ENCODE measurements around the gene CDC42EP2.

The CDC42EP2 gene

GRCh38 chr11:65362966-65363365 lies 48.3 kb downstream of the CDC42EP2 start:
- DNase-seq (ENCODE audit: low read depth, low spot score): no peak
- Histone ChIP-seq H3K4me3 (no peak overlapping the region), H3K27ac (no peak overlapping the region), H3K9me3 (ENCODE audit: low read depth, low read length) (no peaks in the 10 kb centered on the region), H3K36me3 (ENCODE audit: insufficient read depth, low read length) (no peaks in the 10 kb centered on the region), H3K9ac (ENCODE audit: insufficient read length) (no peak overlapping the region)
- TF ChIP-seq POLR2AphosphoS5 (IDR thresholded peaks at IDR 0.05; ENCODE audit: borderline replicate concordance, low read depth, low read length): no peak
- TF ChIP-seq EZH2 (IDR thresholded peaks at IDR 0.05): no peak
- no peak for TF ChIP-seq FOXP2 (optimal IDR thresholded peaks at IDR 0.05; ENCODE audit: control extremely low read depth, extremely low read length, insufficient read depth)

- no peak for TF ChIP-seq POLR2AphosphoS5 (IDR thresholded peaks at IDR 0.05; ENCODE audit: borderline replicate concordance, low read depth, low read length)
- Histone ChIP-seq H3K27ac (no peak overlapping the region), H3K36me3 (ENCODE audit: insufficient read depth, low read length) (no peaks in the 10 kb centered on the region), H3K9ac (ENCODE audit: insufficient read length) (no peak overlapping the region), H3K4me3 (no peak overlapping the region), H3K9me3 (ENCODE audit: low read depth, low read length) (no peaks in the 10 kb centered on the region)
- no peak for DNase-seq (ENCODE audit: low read depth, low spot score)
Measured at GRCh38 chr11:65363770-65364169, 49.1 kb downstream of the CDC42EP2 start.

- no peak overlapping the region for H3K27ac ChIP-seq
Measured at GRCh38 chr11:65366340-65366773, 51.7 kb downstream of the CDC42EP2 start.

GRCh38 chr11:65370659-65371049 lies 56.0 kb downstream of the CDC42EP2 start:
- Histone ChIP-seq H3K4me3 (no peak overlapping the region), H3K27ac (no peak overlapping the region), H3K36me3 (ENCODE audit: insufficient read depth, low read length) (no peaks in the 10 kb centered on the region), H3K9me3 (ENCODE audit: low read depth, low read length) (no peaks in the 10 kb centered on the region), H3K9ac (ENCODE audit: insufficient read length) (no peak overlapping the region)
- no peak for DNase-seq (ENCODE audit: low read depth, low spot score)
- TF ChIP-seq EZH2 (IDR thresholded peaks at IDR 0.05): no peak
- no peak for TF ChIP-seq POLR2AphosphoS5 (IDR thresholded peaks at IDR 0.05; ENCODE audit: borderline replicate concordance, low read depth, low read length)
- TF ChIP-seq FOXP2 (optimal IDR thresholded peaks at IDR 0.05; ENCODE audit: control extremely low read depth, extremely low read length, insufficient read depth): no peak

More at GRCh38 chr11:65366340-65366773, 51.7 kb downstream of the CDC42EP2 start:
- H3K4me3 ChIP-seq: no peak overlapping the region
- no peaks in the 10 kb centered on the region for H3K9me3 ChIP-seq (ENCODE audit: low read depth, low read length)
- no peak overlapping the region for H3K9ac ChIP-seq (ENCODE audit: insufficient read length)
- TF ChIP-seq EZH2 (IDR thresholded peaks at IDR 0.05) (no peak), FOXP2 (optimal IDR thresholded peaks at IDR 0.05; ENCODE audit: control extremely low read depth, extremely low read length, insufficient read depth) (no peak), POLR2AphosphoS5 (IDR thresholded peaks at IDR 0.05; ENCODE audit: borderline replicate concordance, low read depth, low read length) (no peak)
- peak; percentile 56 for DNase-seq (ENCODE audit: low read depth, low spot score)
- no peaks in the 10 kb centered on the region for H3K36me3 ChIP-seq (ENCODE audit: insufficient read depth, low read length)

Measured in SK-N-MC (cell line).